ENCODE measurements around the gene PHF10. TPM values are rescaled to one million over a fixed set of nuclear protein-coding genes. Genes with fewer than 3 reads are reported as not detected.

PHF10 gene
- total and polyA plus RNA-seq, 2 donors (not counting 1 experiment from before 2014, with no cell fraction given): 32.9 to 74.6 TPM

GRCh38 chr6:169654598-169655391, 69.5 kb downstream of the PHF10 start:
- H3K9me3 ChIP-seq (ENCODE audit: control extremely low read depth in 1 of 3, control insufficient read depth in 2 of 3, insufficient read depth in 1 of 3, low read length in 2 of 3): peaks cover 0 to 5% (median 0%) of the 10 kb centered on the region in 3 donors
- no peaks in the 10 kb centered on the region for H3K4me1 Mint-ChIP-seq
- peaks cover 0 to 7% of the 10 kb centered on the region in 2 experiments for H3K36me3 ChIP-seq (replicated peaks in 1 of 2; ENCODE audit: control extremely low read depth in 1 of 2, control insufficient read depth in 1 of 2, extremely low read depth in 1 of 2, insufficient read depth in 2 of 2, low read length in 1 of 2)
- H3K27me3 ChIP-seq (replicated peaks in 1 of 4; ENCODE audit: control extremely low read depth in 1 of 4, control insufficient read depth in 3 of 4, insufficient read depth in 4 of 4, low read length in 3 of 4): no peaks in the 10 kb centered on the region
- H3K79me2 ChIP-seq (ENCODE audit: control insufficient read depth, insufficient read depth, low read length): no peaks in the 10 kb centered on the region
- peak overlapping the region; percentile 23 to 74 (median 57) for H3K4me3 ChIP-seq (ENCODE audit: control extremely low read depth in 1 of 5, extremely low read depth in 1 of 5, insufficient read depth in 1 of 5, low read depth in 2 of 5, low read length in 4 of 5)
- no peaks in the 10 kb centered on the region for H3K9me3 Mint-ChIP-seq (ENCODE audit: insufficient read depth)
- H3K4me2 ChIP-seq (replicated peaks; ENCODE audit: low read depth, low read length, poor library complexity, severe bottlenecking): peak overlapping the region; percentile 72
- peak overlapping the region in 1 of 2 donors; percentile 33 for H3K27ac ChIP-seq (ENCODE audit: low read length in 2 of 2)
- peak overlapping the region; percentile 53 for H3K9ac ChIP-seq (ENCODE audit: low read length)
- ATAC-seq (ENCODE audit: low read depth): peak; percentile 24
- H4K20me1 ChIP-seq (ENCODE audit: control insufficient read depth, insufficient read depth, low read length, poor library complexity, severe bottlenecking): no peaks in the 10 kb centered on the region
- peaks cover 0 to 8% of the 10 kb centered on the region in 2 donors for H3K4me1 ChIP-seq (ENCODE audit: control insufficient read depth in 2 of 2, insufficient read depth in 2 of 2, low read length in 2 of 2)
- no peak overlapping the region for H3K27ac Mint-ChIP-seq
- H3K27me3 Mint-ChIP-seq: no peaks in the 10 kb centered on the region
- DNase-seq: peak; percentile 85
- H2AFZ ChIP-seq (ENCODE audit: insufficient read depth, low read depth, low read length, poor library complexity, severe bottlenecking): peak overlapping the region; percentile 59
- 42% methylated on average over 42 of the region's 46 CpGs for WGBS (ENCODE audit: insufficient coverage)
- intact Hi-C loops (cut with micrococcal nuclease): no loop called here
- H3K4me3 Mint-ChIP-seq: peak overlapping the region; percentile 44
- TF ChIP-seq CTCF (IDR thresholded peaks at IDR 0.05) (no peak), EZH2 (IDR thresholded peaks at IDR 0.05; ENCODE audit: borderline replicate concordance, insufficient read depth, low read depth, low read length, poor library complexity, severe bottlenecking) (no peak)
- ChIA-PET POLR2A (no interaction called here), CTCF (no interaction called here)

Other genes with a start within 250 kb of the PHF10 start
- gene WDR27, start 22.5 kb downstream of the PHF10 start, total RNA-seq: 76.4 and 86.3 TPM in 2 replicates
- gene WDR27, start 22.5 kb downstream of the PHF10 start, polyA plus RNA-seq: 61.1 and 64.3 TPM in 2 replicates
- gene C6orf120, start 22.4 kb downstream of the PHF10 start, total RNA-seq: 24.9 and 27.1 TPM in 2 replicates
- gene C6orf120, start 22.4 kb downstream of the PHF10 start, polyA plus RNA-seq: 9.7 and 10.5 TPM in 2 replicates
- gene DYNLT2, start 27.1 kb upstream of the PHF10 start, total RNA-seq: 6.9 and 7.2 TPM in 2 replicates
- gene DYNLT2, start 27.1 kb upstream of the PHF10 start, polyA plus RNA-seq: 2.4 and 3.6 TPM in 2 replicates
- gene ERMARD, start 27.1 kb upstream of the PHF10 start, total RNA-seq: 41.5 and 42.8 TPM in 2 replicates
- gene ERMARD, start 27.1 kb upstream of the PHF10 start, polyA plus RNA-seq: 65.1 and 80.3 TPM in 2 replicates